HEK293 (cell line): ENCODE data around the gene HOXD1.

ENCODE experiments used
- CTCF ChIA-PET: fragments of 350-600 bp; formaldehyde crosslinking; extraction: SDS; loops from one replicate; lab custom pipeline; 2021; ENCODE audit warnings: antibody characterized with exemption; lab: Yijun Ruan, JAX
- POLR2A ChIA-PET: fragments of 300-600 bp; formaldehyde crosslinking; extraction: SDS; loops from one replicate; lab custom pipeline; 2020; ENCODE audit warnings: antibody characterized with exemption, inconsistent platforms; lab: Yijun Ruan, JAX
- H3K27ac ChIP-seq: fragments of 200-500 bp; sonication (Bioruptor generic); 2 replicates; pipeline ENCODE4 v1.5.1; 2014; ENCODE audit warnings: low read depth, low read length, control low read depth, inconsistent platforms; ENCODE audit errors: extremely low read depth
- H3K36me3 ChIP-seq, 2 experiments: fragments of 200-500 bp in 1 of 2; sonication (Bioruptor generic) in 1 of 2; 1 replicate in 1 of 2; 2 replicates in 1 of 2; pipeline ENCODE4 v1.5.1; 2014 to 2017; ENCODE audit warnings: inconsistent platforms in 2 of 2, low read length in 2 of 2; ENCODE audit not compliant: control insufficient read depth in 2 of 2, insufficient read depth in 1 of 2
- H3K4me1 ChIP-seq: fragments of 200-500 bp; sonication (Bioruptor generic); 2 replicates; pipeline ENCODE4 v1.5.1; 2014; ENCODE audit warnings: mild to moderate bottlenecking, low read length, inconsistent platforms; ENCODE audit not compliant: control insufficient read depth, insufficient read depth
- H3K4me3 ChIP-seq: 2 replicates; pipeline ENCODE4 v1.5.1; 2011; ENCODE audit warnings: low read depth, mild to moderate bottlenecking, control low read depth, low read length, moderate library complexity
- H3K9me3 ChIP-seq: fragments of 200-500 bp; sonication (Bioruptor generic); 2 replicates; pipeline ENCODE4 v1.5.1; 2014; ENCODE audit warnings: low read depth, low read length, inconsistent platforms; ENCODE audit not compliant: control insufficient read depth, insufficient read depth
- GLIS1 ChIP-seq: fragments of 450-650 bp; formaldehyde crosslinking; IDR thresholded peaks from 2 replicates; pipeline ENCODE4 v1.5.1; 2016; ENCODE audit warnings: missing biosample characterization, missing genetic modification characterization
- KLF1 ChIP-seq: fragments of 450-650 bp; formaldehyde crosslinking; IDR thresholded peaks from 2 replicates; pipeline ENCODE4 v1.5.1; 2016; ENCODE audit warnings: missing biosample characterization, missing genetic modification characterization
- RBAK ChIP-seq: fragments of 450-650 bp; formaldehyde crosslinking; IDR thresholded peaks from 2 replicates; pipeline ENCODE4 v1.5.1; 2016; ENCODE audit warnings: missing biosample characterization, missing genetic modification characterization
- ZNF132 ChIP-seq: fragments of 450-650 bp; formaldehyde crosslinking; IDR thresholded peaks from 2 replicates; pipeline ENCODE4 v1.5.1; 2017; ENCODE audit warnings: missing biosample characterization, missing genetic modification characterization, borderline replicate concordance
- ZNF157 ChIP-seq: fragments of 450-650 bp; formaldehyde crosslinking; IDR thresholded peaks from 2 replicates; pipeline ENCODE4 v1.5.1; 2016; ENCODE audit warnings: missing biosample characterization, missing genetic modification characterization
- ZNF2 ChIP-seq: fragments of 450-650 bp; formaldehyde crosslinking; IDR thresholded peaks from 2 replicates; pipeline ENCODE4 v1.5.1; 2016; ENCODE audit warnings: missing biosample characterization, missing genetic modification characterization
- ZNF311 ChIP-seq: fragments of 450-650 bp; formaldehyde crosslinking; IDR thresholded peaks from 2 replicates; pipeline ENCODE4 v1.5.1; 2017; ENCODE audit warnings: missing biosample characterization, missing genetic modification characterization, borderline replicate concordance
- ZNF324 ChIP-seq: fragments of 450-650 bp; formaldehyde crosslinking; IDR thresholded peaks from 2 replicates; pipeline ENCODE4 v1.5.1; 2016; ENCODE audit warnings: missing biosample characterization, missing genetic modification characterization
- ZNF341 ChIP-seq: fragments of 450-650 bp; formaldehyde crosslinking; IDR thresholded peaks from 2 replicates; pipeline ENCODE4; 2016; ENCODE audit warnings: low read depth, missing biosample characterization, missing genetic modification characterization
- ZNF426 ChIP-seq: fragments of 450-650 bp; formaldehyde crosslinking; IDR thresholded peaks from 2 replicates; pipeline ENCODE4 v1.5.1; 2017; ENCODE audit warnings: missing biosample characterization, missing genetic modification characterization, mild to moderate bottlenecking, inconsistent platforms, moderate library complexity
- ZNF558 ChIP-seq: fragments of 450-650 bp; formaldehyde crosslinking; IDR thresholded peaks from 2 replicates; pipeline ENCODE4 v1.5.1; 2016; ENCODE audit warnings: missing biosample characterization, missing genetic modification characterization
- ZNF596 ChIP-seq: fragments of 450-650 bp; IDR thresholded peaks from 2 replicates; pipeline ENCODE4 v1.5.0; 2018; ENCODE audit warnings: missing biosample characterization, mild to moderate bottlenecking, missing genetic modification characterization, moderate library complexity
- ZNF623 ChIP-seq: fragments of 450-650 bp; formaldehyde crosslinking; IDR thresholded peaks from 2 replicates; pipeline ENCODE4 v1.5.1; 2016; ENCODE audit warnings: missing biosample characterization, missing genetic modification characterization
- ZNF658 ChIP-seq: fragments of 450-650 bp; formaldehyde crosslinking; IDR thresholded peaks from 2 replicates; pipeline ENCODE4; 2016; ENCODE audit warnings: missing biosample characterization, missing genetic modification characterization
- ZNF660 ChIP-seq: fragments of 450-650 bp; IDR thresholded peaks from 2 replicates; pipeline ENCODE4 v1.5.1; 2018; ENCODE audit warnings: missing biosample characterization, mild to moderate bottlenecking, missing genetic modification characterization
- ZNF670 ChIP-seq: fragments of 450-650 bp; formaldehyde crosslinking; IDR thresholded peaks from 2 replicates; pipeline ENCODE4 v1.5.1; 2016; ENCODE audit warnings: missing biosample characterization, missing genetic modification characterization, low read depth
- ZSCAN23 ChIP-seq: fragments of 450-650 bp; formaldehyde crosslinking; IDR thresholded peaks from 2 replicates; pipeline ENCODE4 v1.5.1; 2016; ENCODE audit warnings: missing biosample characterization, missing genetic modification characterization
- ZSCAN30 ChIP-seq: fragments of 450-650 bp; IDR thresholded peaks from 2 replicates; pipeline ENCODE4 v1.5.1; 2018; ENCODE audit warnings: missing biosample characterization, mild to moderate bottlenecking, missing genetic modification characterization, moderate library complexity
- TF ChIP-seq, protein P1 (sequence below): fragments of 450-650 bp; formaldehyde crosslinking; IDR thresholded peaks from 2 replicates; pipeline ENCODE4 v1.5.1; 2016; ENCODE audit warnings: missing biosample characterization, missing genetic modification characterization
- TF ChIP-seq, protein P2 (sequence below): fragments of 450-650 bp; formaldehyde crosslinking; IDR thresholded peaks from 2 replicates; pipeline ENCODE4 v1.5.1; 2016; ENCODE audit warnings: missing biosample characterization, missing genetic modification characterization
- TF ChIP-seq, protein P3 (sequence below): fragments of 450-650 bp; formaldehyde crosslinking; IDR thresholded peaks from 2 replicates; pipeline ENCODE4 v1.5.1; 2017; ENCODE audit warnings: missing biosample characterization, missing genetic modification characterization

The HOXD1 gene

DNA sequence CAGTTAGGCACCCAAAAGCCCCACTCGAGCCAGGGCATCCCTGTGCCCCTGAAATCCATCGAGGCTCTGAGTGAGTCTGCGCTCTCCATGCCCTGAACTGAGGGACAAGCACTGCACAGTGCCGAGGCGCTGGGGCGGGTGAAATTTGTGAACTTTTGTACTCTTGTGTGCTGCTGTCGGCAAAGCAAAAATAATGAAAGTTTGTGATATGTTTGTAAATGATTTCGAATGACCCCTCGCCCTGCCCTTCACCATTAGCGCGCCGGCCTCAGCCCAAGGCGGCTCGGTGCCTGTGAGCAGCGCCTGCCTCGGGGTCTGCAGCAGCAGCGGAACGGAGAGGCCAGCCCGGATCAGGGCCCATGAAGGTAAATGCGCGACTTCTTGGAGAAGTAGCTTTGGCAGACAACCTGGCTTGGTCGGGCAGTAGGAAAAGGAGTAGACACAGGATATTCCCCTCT, 39.0 kb upstream of the HOXD1 start:
- POLR2A ChIA-PET: no interaction called here
- TF ChIP-seq ZNF426 (tag by site-specific recombination) (no peak), ZNF341 (no peak), ZNF623 (tag by site-specific recombination) (no peak), ZNF558 (tag by site-specific recombination) (no peak), ZNF2 (tag by site-specific recombination) (no peak), ZNF311 (tag by site-specific recombination) (no peak), ZSCAN30 (tag by site-specific recombination) (no peak), KLF1 (tag by site-specific recombination) (no peak), GLIS1 (tag by site-specific recombination) (no peak), RBAK (tag by site-specific recombination) (no peak), ZNF658 (no peak), ZNF157 (tag by site-specific recombination) (no peak), ZNF132 (tag by site-specific recombination) (no peak), ZNF324 (tag by site-specific recombination) (no peak), ZNF660 (tag by site-specific recombination) (no peak)
- TF ChIP-seq, protein P1, sequence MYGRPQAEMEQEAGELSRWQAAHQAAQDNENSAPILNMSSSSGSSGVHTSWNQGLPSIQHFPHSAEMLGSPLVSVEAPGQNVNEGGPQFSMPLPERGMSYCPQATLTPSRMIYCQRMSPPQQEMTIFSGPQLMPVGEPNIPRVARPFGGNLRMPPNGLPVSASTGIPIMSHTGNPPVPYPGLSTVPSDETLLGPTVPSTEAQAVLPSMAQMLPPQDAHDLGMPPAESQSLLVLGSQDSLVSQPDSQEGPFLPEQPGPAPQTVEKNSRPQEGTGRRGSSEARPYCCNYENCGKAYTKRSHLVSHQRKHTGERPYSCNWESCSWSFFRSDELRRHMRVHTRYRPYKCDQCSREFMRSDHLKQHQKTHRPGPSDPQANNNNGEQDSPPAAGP (tag by site-specific recombination): no peak
- Histone ChIP-seq H3K4me3 (no peak overlapping the region), H3K27ac (no peak overlapping the region), H3K4me1 (peaks cover 23% of the 10 kb centered on the region), H3K36me3 (peaks cover 0 to 39% of the 10 kb centered on the region in 2 experiments; a peak in 1 of 3 replicates), H3K9me3 (no peaks in the 10 kb centered on the region)
- CTCF ChIA-PET: interaction anchor here (3.2 kb wide), 1 partner anchor 9 kb away, joined by 16 read pairs; no protein-coding TSS in a partner anchor

DNA sequence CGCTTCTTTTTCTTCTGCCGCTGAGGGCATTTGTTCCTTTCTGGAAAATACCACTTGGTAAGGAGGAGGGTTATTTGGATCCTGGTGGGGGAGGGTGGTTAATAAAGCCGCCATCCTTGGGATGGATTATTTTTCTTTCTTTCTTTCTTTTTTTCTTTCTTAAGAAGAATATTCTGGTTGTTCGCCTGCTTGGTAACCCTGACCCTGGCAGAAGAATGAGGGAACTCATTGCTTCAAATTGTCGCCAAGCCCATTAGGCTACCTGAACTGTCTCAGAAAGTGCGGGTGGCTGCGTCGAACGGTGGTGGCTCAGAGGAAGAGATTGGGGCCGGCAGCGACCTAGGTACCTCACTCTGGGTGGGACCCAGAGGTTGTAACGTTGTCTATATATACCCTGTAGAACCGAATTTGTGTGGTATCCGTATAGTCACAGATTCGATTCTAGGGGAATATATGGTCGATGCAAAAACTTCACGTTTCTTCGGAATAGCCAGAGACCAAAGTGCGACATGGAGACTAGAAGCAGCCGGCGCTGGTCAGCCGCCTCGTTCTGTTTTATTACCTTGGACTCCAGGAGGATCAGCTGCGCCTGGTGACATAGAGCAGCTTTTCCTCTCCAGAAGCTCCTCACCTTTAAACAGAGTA, 38.4 kb upstream of the HOXD1 start:
- H3K9me3 ChIP-seq: no peaks in the 10 kb centered on the region
- TF ChIP-seq, protein P2, sequence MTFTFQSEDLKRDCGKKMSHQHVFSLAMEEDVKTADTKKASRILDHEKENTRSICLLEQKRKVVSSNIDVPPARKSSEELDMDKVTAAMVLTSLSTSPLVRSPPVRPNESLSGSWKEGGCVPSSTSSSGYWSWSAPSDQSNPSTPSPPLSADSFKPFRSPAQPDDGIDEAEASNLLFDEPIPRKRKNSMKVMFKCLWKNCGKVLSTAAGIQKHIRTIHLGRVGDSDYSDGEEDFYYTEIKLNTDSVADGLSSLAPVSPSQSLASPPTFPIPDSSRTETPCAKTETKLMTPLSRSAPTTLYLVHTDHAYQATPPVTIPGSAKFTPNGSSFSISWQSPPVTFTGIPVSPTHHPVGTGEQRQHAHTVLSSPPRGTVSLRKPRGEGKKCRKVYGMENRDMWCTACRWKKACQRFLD: no peak
- TF ChIP-seq, protein P3, sequence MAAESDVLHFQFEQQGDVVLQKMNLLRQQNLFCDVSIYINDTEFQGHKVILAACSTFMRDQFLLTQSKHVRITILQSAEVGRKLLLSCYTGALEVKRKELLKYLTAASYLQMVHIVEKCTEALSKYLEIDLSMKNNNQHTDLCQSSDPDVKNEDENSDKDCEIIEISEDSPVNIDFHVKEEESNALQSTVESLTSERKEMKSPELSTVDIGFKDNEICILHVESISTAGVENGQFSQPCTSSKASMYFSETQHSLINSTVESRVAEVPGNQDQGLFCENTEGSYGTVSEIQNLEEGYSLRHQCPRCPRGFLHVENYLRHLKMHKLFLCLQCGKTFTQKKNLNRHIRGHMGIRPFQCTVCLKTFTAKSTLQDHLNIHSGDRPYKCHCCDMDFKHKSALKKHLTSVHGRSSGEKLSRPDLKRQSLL (tag by site-specific recombination): no peak
- no peak for TF ChIP-seq ZNF670 (tag by site-specific recombination)
- peak; percentile 74; the same call in 1 of the 2 replicates for TF ChIP-seq ZNF596 (tag by site-specific recombination)
- no peak for TF ChIP-seq ZNF157 (tag by site-specific recombination)
- no peak for TF ChIP-seq ZSCAN23 (tag by site-specific recombination)
- ChIA-PET POLR2A (no interaction called here), CTCF (interaction anchor here (2.4 to 3.2 kb wide), 2 partner anchors 9 to 305 kb away, joined by 10 to 16 read pairs; no protein-coding TSS in a partner anchor)
- H3K4me1 ChIP-seq: peaks cover 23% of the 10 kb centered on the region
- H3K4me3 ChIP-seq: no peak overlapping the region
- H3K27ac ChIP-seq: no peak overlapping the region
- H3K36me3 ChIP-seq: peaks cover 0 to 45% of the 10 kb centered on the region in 2 experiments; a peak in 1 of 3 replicates
